Natural killer cell (primary cell): ENCODE measurements around the gene ASNS. TPM values are rescaled to one million over a fixed set of nuclear protein-coding genes. Genes with fewer than 3 reads are reported as not detected.
"Not testable (repeated sequence)": the region's sequence is repeated elsewhere in the genome, so short reads cannot be mapped to it uniquely, and the experiment has no call there.

Experiments used
- ATAC-seq, 3 donors: fragments of 150-1000 bp in 2 of 3; fragments of 200-7000 bp in 1 of 3; cut with Tn5 transposase; 1 replicate in 1 of 3; 2 replicates in 2 of 3; pipeline ENCODE4 v1.10.0; 2021; ENCODE audit warnings: mild to moderate bottlenecking in 2 of 3, moderate library complexity in 2 of 3
- DNase-seq, 2 donors: peaks; one replicate each; pipeline versions ENCODE4 v3.0.0 to v3.0.0-alpha.2; 2013 to 2021; ENCODE audit warnings: mixed read lengths in 1 of 2
- H3K27ac ChIP-seq: one replicate; pipeline ENCODE4 v1.5.1; 2013; ENCODE audit warnings: mild to moderate bottlenecking, low read length
- H3K27me3 ChIP-seq: one replicate; pipeline ENCODE4 v1.6.1; 2013; ENCODE audit warnings: low read length; ENCODE audit not compliant: control insufficient read depth, insufficient read depth
- H3K36me3 ChIP-seq: one replicate; pipeline ENCODE4 v1.6.1; 2013; ENCODE audit warnings: low read length; ENCODE audit not compliant: control insufficient read depth, insufficient read depth
- H3K4me1 ChIP-seq: one replicate; pipeline ENCODE4 v1.6.1; 2013; ENCODE audit warnings: low read length; ENCODE audit not compliant: control insufficient read depth, insufficient read depth
- H3K4me3 ChIP-seq: one replicate; pipeline ENCODE4 v1.5.1; 2013; ENCODE audit warnings: low read length
- H3K9me3 ChIP-seq: one replicate; pipeline ENCODE4 v1.6.1; 2013; ENCODE audit warnings: low read length; ENCODE audit not compliant: control insufficient read depth, insufficient read depth
- H3K27ac Mint-ChIP-seq, 2 donors: one replicate each; pipeline ENCODE4 v1.8.0; 2022; ENCODE audit warnings: mild to moderate bottlenecking in 2 of 2, mixed read lengths in 2 of 2, moderate library complexity in 1 of 2
- H3K27me3 Mint-ChIP-seq, 2 donors: one replicate each; pipeline ENCODE4 v1.8.0; 2022; ENCODE audit warnings: low read depth in 2 of 2, mixed read lengths in 2 of 2
- H3K36me3 Mint-ChIP-seq: one replicate; pipeline ENCODE4 v1.8.0; 2022; ENCODE audit warnings: mixed read lengths
- H3K4me1 Mint-ChIP-seq, 2 donors: one replicate each; pipeline ENCODE4 v1.8.0; 2022; ENCODE audit warnings: mixed read lengths in 2 of 2
- H3K4me3 Mint-ChIP-seq: one replicate; pipeline ENCODE4 v1.8.0; 2022; ENCODE audit warnings: mild to moderate bottlenecking, moderate library complexity, mixed read lengths
- H3K9me3 Mint-ChIP-seq, 2 donors: one replicate each; pipeline ENCODE4 v1.8.0; 2022; ENCODE audit warnings: mixed read lengths in 2 of 2
- CTCF ChIP-seq: fragments of 200-600 bp; IDR thresholded peaks from one replicate; pipeline ENCODE4 v1.8.0; 2022; ENCODE audit warnings: antibody characterized with exemption
- WGBS: methylation state at CpG from one replicate; pipeline ENCODE4 v1.1.7; 2013; ENCODE audit warnings: missing lambda C conversion rate; ENCODE audit not compliant: insufficient coverage; 5-methylcytosine and 5-hydroxymethylcytosine counted together
- intact Hi-C: fragments of 100-400 bp; cut with micrococcal nuclease; formaldehyde crosslinking; loops from one replicate; pipeline ENCODE4 v1.14.2; 2022
- total RNA-seq, 4 donors: library from RNA; stranded (reverse); fragments of 120-200 nt in 1 of 4; gene quantifications; one replicate each; pipeline versions ENCODE4 v1.2.3 to v1.2.4, GENCODE V29; 2013 to 2022

ASNS gene
- total RNA-seq, 3 donors from 2014 or later (not counting 1 experiment from before 2014, with no cell fraction given): 13.4 to 18.8 (median 16.7) TPM

GRCh38 chr7:97857544-97857943 lies 14.7 kb downstream of the ASNS start:
- H3K9me3 ChIP-seq: no peaks in the 10 kb centered on the region
- DNase-seq: no peak
- H3K27ac ChIP-seq: no peak overlapping the region
- Mint-ChIP-seq H3K9me3 (no peaks in the 10 kb centered on the region), H3K36me3 (peaks cover 40% of the 10 kb centered on the region), H3K27me3 (no peaks in the 10 kb centered on the region), H3K4me1 (no peaks in the 10 kb centered on the region), H3K27ac (no peak overlapping the region), H3K4me3 (no peak overlapping the region)
- no peaks in the 10 kb centered on the region for H3K4me1 ChIP-seq
- TF ChIP-seq CTCF: no peak
- H3K4me3 ChIP-seq: no peak overlapping the region
- WGBS: 89% methylated on average over 3 of the region's 5 CpGs
- peaks cover 21% of the 10 kb centered on the region for H3K36me3 ChIP-seq
- intact Hi-C loops: no loop called here
- ATAC-seq: no peak
- H3K27me3 ChIP-seq: no peaks in the 10 kb centered on the region

- DNase-seq (no peak), ATAC-seq (no peak)
- 92% methylated on average over 2 of the region's 2 CpGs for WGBS
- Histone ChIP-seq H3K4me3 (no peak overlapping the region), H3K9me3 (no peaks in the 10 kb centered on the region), H3K4me1 (no peaks in the 10 kb centered on the region), H3K36me3 (peaks cover 22% of the 10 kb centered on the region), H3K27ac (no peak overlapping the region), H3K27me3 (no peaks in the 10 kb centered on the region)
- peaks cover 36% of the 10 kb centered on the region for H3K36me3 Mint-ChIP-seq
- H3K4me1 Mint-ChIP-seq: no peaks in the 10 kb centered on the region
- intact Hi-C loops: no loop called here
- H3K27me3 Mint-ChIP-seq: no peaks in the 10 kb centered on the region
- no peak for TF ChIP-seq CTCF
- H3K4me3 Mint-ChIP-seq: no peak overlapping the region
- H3K27ac Mint-ChIP-seq: no peak overlapping the region
- H3K9me3 Mint-ChIP-seq: no peaks in the 10 kb centered on the region
These were observed 20.5 kb downstream of the ASNS start for GRCh38 chr7:97851683-97852082.

- peaks cover 27% of the 10 kb centered on the region for H3K36me3 Mint-ChIP-seq
- H3K9me3 Mint-ChIP-seq, H3K27me3 Mint-ChIP-seq, H3K4me1 Mint-ChIP-seq, H3K27ac ChIP-seq, H3K4me1 ChIP-seq, intact Hi-C loops, H3K4me3 Mint-ChIP-seq, DNase-seq, H3K9me3 ChIP-seq, H3K27me3 ChIP-seq, H3K4me3 ChIP-seq, H3K27ac Mint-ChIP-seq, ATAC-seq: not testable (repeated sequence)
- WGBS: no CpG with 5 or more reads among the region's 4 CpGs
- peaks cover 22% of the 10 kb centered on the region for H3K36me3 ChIP-seq
These were observed 21.8 kb downstream of the ASNS start for GRCh38 chr7:97850262-97851031.

- intact Hi-C loops: no loop called here
- H3K27ac ChIP-seq: no peak overlapping the region
- TF ChIP-seq CTCF: no peak
- 40% methylated on average over 5 of the region's 5 CpGs for WGBS
- Mint-ChIP-seq H3K4me3 (no peak overlapping the region), H3K36me3 (peaks cover 12% of the 10 kb centered on the region), H3K9me3 (no peaks in the 10 kb centered on the region), H3K4me1 (no peaks in the 10 kb centered on the region), H3K27me3 (no peaks in the 10 kb centered on the region), H3K27ac (no peak overlapping the region)
- no peaks in the 10 kb centered on the region for H3K9me3 ChIP-seq
- H3K36me3 ChIP-seq: peaks cover 9% of the 10 kb centered on the region
- DNase-seq (no peak), ATAC-seq (no peak)
- no peaks in the 10 kb centered on the region for H3K27me3 ChIP-seq
- H3K4me3 ChIP-seq: no peak overlapping the region
- no peaks in the 10 kb centered on the region for H3K4me1 ChIP-seq
These were observed 24.4 kb downstream of the ASNS start for GRCh38 chr7:97847791-97848190.
